Measurements from ENCODE around the gene PTPRG.

Gene PTPRG

DNA sequence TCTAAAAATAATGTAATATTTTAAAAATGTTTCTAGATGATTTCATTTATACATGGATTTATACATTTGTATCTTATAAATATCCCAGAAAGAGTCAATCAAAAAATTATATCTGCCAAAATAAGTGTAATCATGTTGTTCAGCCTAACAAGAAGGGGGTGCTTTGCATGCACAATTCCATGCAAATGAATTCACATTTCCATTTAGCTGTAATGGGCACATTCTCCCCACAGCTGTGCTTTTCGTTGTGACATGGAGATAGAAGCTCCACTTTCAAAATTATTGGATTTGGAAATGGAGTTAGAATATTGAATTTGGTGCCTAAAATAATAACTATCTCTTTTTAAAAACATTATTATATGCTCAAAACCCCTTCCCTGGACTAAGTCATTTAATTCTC lies 270.6 kb downstream of the PTPRG start:
- H3K27me3 Mint-ChIP-seq, result no peaks in the 10 kb centered on the region
- H3K27ac Mint-ChIP-seq, result no peak overlapping the region
- H3K4me1 Mint-ChIP-seq, result no peaks in the 10 kb centered on the region

DNA sequence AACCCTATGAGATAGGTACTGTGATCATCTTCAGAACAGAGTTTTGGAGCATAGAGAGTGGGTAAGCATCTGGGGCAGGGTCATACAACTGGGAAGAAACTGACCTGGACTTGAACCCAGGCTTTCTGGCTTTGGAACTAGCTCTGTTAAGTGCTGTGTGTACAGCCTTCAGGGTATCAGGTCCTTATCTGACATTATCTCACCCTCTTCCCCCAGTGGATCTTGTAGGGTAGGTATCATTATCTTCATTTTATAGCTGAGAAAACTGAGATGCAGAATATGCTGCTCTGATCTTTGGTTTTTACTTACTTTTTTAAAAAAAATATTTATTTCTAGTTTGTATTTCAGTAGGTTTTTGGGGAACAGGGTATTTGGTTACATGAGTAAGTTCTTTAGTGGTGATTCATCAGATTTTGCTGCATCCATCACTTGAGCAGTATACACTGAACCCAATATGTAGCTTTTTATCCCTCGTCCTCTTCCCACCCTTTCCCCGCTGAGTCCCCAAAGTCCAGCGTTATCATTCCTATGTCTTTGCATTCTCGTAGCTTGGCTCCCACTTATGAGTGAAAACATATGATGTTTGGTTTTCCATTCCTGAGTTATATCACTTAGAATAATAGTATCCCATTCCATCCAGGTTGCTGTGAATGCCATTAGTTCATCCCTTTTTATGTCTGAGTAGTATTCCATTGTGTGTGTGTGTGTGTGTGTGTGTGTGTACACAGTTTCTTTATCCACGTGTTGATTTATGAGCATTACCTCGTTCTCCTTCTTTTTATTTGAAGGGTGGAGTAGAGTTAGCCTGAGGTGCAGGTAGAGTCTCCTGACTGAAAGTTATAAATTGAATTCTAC lies 271.2 kb downstream of the PTPRG start:
- Mint-ChIP-seq H3K36me3 (peaks cover 6% of the 10 kb centered on the region), H3K9me3 (peaks cover 2% of the 10 kb centered on the region), H3K4me3 (no peak overlapping the region), H3K4me1 (no peaks in the 10 kb centered on the region), H3K27ac (no peak overlapping the region), H3K27me3 (no peaks in the 10 kb centered on the region)
- no peak for ATAC-seq

More for the DNA sequence above, 270.6 kb downstream of the PTPRG start:
- H3K36me3 Mint-ChIP-seq, result peaks cover 6% of the 10 kb centered on the region
- H3K4me3 Mint-ChIP-seq, result no peak overlapping the region
- ATAC-seq, result no peak
- H3K9me3 Mint-ChIP-seq, result peaks cover 2% of the 10 kb centered on the region

DNA sequence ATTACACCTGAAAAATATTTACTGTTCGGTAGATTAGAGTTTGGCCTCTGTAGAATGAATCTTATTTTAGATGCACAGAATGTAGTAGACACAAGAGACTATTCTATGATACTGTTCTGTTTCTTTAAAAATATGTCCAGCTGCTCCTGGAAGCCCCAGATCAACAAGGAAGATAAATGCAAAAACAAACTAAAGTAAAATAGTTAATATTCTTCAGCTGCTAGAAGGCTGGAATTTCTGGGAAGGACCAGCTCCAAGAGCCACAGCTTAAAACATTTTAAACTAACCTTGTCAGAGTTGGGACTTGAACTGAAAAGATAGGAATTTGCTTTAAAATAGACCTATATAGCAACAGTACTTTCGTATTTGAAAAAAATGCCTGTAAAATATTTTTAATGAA lies 277.9 kb downstream of the PTPRG start:
- H3K27ac Mint-ChIP-seq, result no peak overlapping the region
- H3K9me3 Mint-ChIP-seq, result no peaks in the 10 kb centered on the region
- no peaks in the 10 kb centered on the region for H3K36me3 Mint-ChIP-seq
- no peaks in the 10 kb centered on the region for H3K4me1 Mint-ChIP-seq
- ATAC-seq, result no peak
- no peak overlapping the region for H3K4me3 Mint-ChIP-seq
- H3K27me3 Mint-ChIP-seq, result no peaks in the 10 kb centered on the region

DNA sequence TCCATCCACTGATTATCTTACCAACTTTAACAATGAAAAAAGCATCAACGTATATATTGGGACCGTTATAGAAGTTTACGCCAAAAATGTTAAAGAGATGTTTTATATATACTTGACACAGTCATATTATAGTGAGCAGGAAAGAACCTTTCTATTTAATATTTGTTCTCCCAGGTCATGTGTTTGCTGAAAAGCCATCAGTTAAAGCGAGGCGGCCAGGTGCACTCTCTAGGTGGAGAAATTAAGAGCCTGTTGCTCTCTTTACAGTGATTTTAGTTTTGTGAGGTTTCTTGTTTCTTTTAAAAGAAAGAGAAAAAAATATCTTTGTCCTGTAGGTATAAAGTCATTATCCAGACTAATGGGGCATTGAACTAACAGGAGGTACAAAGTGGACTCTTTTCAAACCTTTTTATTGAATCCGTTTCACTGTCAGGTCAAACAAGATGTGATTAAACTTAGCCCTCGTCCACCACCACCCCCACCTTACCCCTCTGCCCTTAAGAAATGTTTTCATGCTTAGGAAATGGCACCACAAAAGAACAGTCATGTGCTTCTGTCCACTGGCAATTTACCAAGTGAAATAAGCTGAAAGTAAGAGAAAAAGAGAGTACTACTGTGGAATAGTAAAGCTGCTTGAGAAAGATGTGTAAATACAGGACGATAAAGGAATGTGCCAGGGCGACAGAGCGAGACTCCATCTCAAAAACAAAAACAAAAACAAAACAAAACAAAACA lies 279.9 kb downstream of the PTPRG start:
- ATAC-seq, result no peak
- H3K9me3 Mint-ChIP-seq, result no peaks in the 10 kb centered on the region
- no peaks in the 10 kb centered on the region for H3K4me1 Mint-ChIP-seq

DNA sequence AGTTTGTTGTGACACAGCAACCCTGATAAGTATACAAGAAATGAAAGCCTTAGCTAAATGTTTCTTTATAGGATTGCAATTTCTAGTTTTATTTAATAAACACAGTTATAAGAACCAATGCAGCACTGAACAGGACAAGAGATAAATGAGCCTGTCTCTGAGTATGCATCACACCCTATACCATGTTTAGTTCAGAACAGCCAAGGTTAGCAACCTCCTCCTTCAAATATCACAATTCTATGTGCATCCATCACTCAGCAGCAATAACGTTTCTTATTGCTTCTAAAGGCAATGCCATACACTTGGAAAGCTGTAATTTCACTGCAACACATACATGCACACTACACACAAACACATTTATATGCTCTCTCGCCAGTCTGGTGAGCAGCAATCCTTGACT lies 280.6 kb downstream of the PTPRG start:
- Mint-ChIP-seq H3K27ac (no peak overlapping the region), H3K9me3 (no peaks in the 10 kb centered on the region), H3K27me3 (no peaks in the 10 kb centered on the region), H3K4me3 (no peak overlapping the region), H3K36me3 (no peaks in the 10 kb centered on the region), H3K4me1 (no peaks in the 10 kb centered on the region)
- no peak for ATAC-seq

More for the DNA sequence above, 279.9 kb downstream of the PTPRG start:
- Mint-ChIP-seq H3K27ac (no peak overlapping the region), H3K27me3 (no peaks in the 10 kb centered on the region), H3K36me3 (no peaks in the 10 kb centered on the region), H3K4me3 (no peak overlapping the region)

DNA sequence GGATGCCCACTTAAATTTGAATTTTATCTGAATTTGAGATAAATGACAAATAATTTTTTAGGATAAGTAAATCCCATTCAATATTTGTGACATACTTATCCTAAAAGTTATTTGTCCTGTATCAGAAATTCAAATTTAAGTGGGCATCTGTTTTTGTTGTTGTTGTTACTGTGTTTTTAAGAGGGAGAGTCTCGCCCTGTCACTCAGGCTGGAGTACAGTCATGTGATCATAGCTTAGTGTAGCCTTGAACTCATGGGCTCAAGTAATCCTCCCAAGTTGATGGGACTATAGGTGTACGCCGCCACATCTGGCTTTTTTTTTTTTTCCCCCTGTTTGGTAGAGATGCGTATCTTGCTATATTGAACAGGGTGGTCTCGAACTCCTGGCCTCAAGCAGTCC lies 283.0 kb downstream of the PTPRG start:
- H3K9me3 Mint-ChIP-seq, result no peaks in the 10 kb centered on the region
- no peaks in the 10 kb centered on the region for H3K27me3 Mint-ChIP-seq
- H3K4me3 Mint-ChIP-seq, result no peak overlapping the region
- no peak overlapping the region for H3K27ac Mint-ChIP-seq
- H3K4me1 Mint-ChIP-seq, result no peaks in the 10 kb centered on the region
- H3K36me3 Mint-ChIP-seq, result no peaks in the 10 kb centered on the region
- ATAC-seq, result no peak

DNA sequence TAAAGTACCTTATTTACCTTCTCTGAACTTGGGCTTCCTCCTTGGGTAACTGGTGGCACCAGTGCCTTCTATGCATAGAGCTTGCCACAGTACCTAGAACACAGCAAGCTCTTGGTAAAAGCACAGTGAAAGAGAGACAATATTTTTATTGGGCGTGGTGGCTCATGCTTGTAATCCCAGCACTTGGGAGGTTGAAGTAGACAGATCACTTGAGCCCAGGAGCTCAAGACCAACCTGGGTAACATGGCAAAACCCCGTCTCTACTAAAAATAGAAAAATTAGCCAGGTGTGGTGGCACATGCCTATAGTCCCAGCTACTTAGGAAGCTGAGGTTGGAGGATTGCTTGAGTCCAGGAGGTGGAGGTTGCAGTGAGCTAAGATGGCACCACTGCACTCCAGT lies 285.1 kb downstream of the PTPRG start:
- H3K9me3 Mint-ChIP-seq, result no peaks in the 10 kb centered on the region
- no peaks in the 10 kb centered on the region for H3K36me3 Mint-ChIP-seq
- H3K27me3 Mint-ChIP-seq, result no peaks in the 10 kb centered on the region
- no peaks in the 10 kb centered on the region for H3K4me1 Mint-ChIP-seq
- no peak overlapping the region for H3K4me3 Mint-ChIP-seq
- no peak for ATAC-seq
- H3K27ac Mint-ChIP-seq, result no peak overlapping the region

DNA sequence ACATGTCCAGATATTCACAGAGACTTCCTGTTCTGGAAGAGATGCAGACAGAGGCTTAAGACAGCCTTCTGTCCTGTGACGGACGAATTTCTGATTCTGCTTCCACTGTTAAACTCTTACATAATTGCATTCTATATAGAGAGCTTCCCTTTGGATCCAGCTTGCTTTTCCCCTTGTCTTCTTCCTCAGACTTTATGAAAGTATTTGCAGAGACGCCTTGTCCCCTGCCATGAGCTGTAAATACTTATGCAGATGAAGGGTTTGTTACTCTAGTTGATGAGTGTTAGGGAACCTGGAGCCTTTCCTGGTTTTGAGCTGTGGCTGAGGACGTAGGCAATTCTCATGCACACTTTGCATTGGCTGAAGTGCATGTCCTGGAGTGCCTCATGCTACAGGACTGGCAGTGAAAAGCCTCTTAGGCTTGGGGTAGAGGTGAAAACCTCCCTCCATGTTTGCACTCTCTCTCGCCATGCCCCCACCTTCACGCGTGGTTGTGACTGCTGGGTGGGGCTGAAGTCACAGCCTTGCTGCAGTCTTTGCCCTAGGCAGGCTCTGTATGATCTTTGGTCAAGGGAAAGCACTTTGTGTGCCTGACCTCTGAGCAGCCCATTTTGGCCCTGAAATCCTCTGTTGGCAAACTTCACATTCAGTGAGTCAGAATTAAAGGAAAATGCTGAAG lies 286.6 kb downstream of the PTPRG start:
- ATAC-seq, result no peak
- H3K4me3 Mint-ChIP-seq, result no peak overlapping the region

DNA sequence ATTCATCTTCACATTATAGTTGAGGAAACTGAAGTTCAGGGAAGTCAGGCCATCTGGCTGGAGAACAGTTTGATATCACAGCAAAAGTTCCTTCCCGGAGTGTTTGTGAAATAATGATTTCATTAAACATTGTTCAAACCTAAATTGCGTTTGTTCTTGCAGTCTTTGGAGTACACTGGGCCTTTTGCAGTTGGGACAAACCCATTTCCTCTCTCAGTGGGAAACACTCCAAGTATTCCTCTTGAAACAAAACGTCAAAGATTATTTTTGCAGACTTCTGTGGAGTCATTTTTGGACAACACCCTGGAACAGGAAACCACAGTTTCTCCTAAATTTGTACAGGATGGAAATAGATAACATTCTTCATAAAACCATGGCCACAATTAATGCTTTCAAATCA lies 287.5 kb downstream of the PTPRG start:
- H3K27ac Mint-ChIP-seq, result no peak overlapping the region
- no peaks in the 10 kb centered on the region for H3K4me1 Mint-ChIP-seq
- no peaks in the 10 kb centered on the region for H3K36me3 Mint-ChIP-seq
- no peaks in the 10 kb centered on the region for H3K27me3 Mint-ChIP-seq
- H3K9me3 Mint-ChIP-seq, result no peaks in the 10 kb centered on the region
- no peak for ATAC-seq
- H3K4me3 Mint-ChIP-seq, result no peak overlapping the region

More for the DNA sequence above, 286.6 kb downstream of the PTPRG start:
- H3K27ac Mint-ChIP-seq, result no peak overlapping the region
- no peaks in the 10 kb centered on the region for H3K9me3 Mint-ChIP-seq
- no peaks in the 10 kb centered on the region for H3K27me3 Mint-ChIP-seq
- no peaks in the 10 kb centered on the region for H3K4me1 Mint-ChIP-seq
- H3K36me3 Mint-ChIP-seq, result no peaks in the 10 kb centered on the region

DNA sequence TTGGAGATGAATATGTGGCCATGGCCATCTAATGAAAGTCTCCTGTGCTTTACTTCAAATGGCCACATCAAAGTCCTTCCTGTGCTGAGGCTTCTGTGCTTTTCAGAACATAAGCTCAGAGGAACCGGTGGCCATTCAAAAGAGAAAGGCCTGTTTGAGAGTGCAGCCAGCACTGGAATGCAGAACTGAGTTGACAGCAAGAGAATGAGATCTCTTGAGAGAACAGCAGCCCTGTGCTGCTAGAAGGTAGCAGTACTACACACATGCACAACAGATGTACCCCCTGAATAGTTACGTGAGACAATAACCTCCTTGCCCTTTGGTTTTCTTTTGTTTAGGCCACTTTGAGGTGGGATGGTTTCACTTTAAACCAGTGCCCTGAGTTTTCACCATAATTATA lies 292.5 kb downstream of the PTPRG start:
- no peak overlapping the region for H3K27ac Mint-ChIP-seq
- no peak for ATAC-seq
- H3K4me3 Mint-ChIP-seq, result no peak overlapping the region
- H3K9me3 Mint-ChIP-seq, result no peaks in the 10 kb centered on the region
- no peaks in the 10 kb centered on the region for H3K36me3 Mint-ChIP-seq
- no peaks in the 10 kb centered on the region for H3K27me3 Mint-ChIP-seq
- H3K4me1 Mint-ChIP-seq, result no peaks in the 10 kb centered on the region

DNA sequence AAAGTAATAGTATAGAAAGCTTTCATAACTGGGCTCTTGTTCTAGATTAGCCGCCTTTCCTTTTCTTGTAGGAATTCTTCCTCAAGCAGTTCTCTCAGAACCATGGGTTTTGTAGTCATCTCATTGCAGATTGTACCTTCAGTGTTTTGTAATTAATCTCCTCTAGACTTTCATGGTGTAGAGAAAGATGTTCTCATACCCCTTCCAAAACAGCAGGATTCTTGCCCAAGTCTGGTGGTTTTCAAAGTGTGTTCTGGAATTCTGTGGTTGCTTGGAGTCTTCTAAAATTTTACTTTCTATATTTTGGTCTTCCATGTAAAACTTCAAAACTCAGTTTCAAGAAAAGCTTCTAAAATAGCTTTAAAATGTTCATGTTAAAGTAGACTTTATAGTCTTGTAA lies 293.8 kb downstream of the PTPRG start:
- H3K4me3 Mint-ChIP-seq, result no peak overlapping the region
- H3K9me3 Mint-ChIP-seq, result peaks cover 2% of the 10 kb centered on the region
- no peaks in the 10 kb centered on the region for H3K4me1 Mint-ChIP-seq
- no peak overlapping the region for H3K27ac Mint-ChIP-seq
- ATAC-seq, result no peak
- H3K27me3 Mint-ChIP-seq, result no peaks in the 10 kb centered on the region
- H3K36me3 Mint-ChIP-seq, result no peaks in the 10 kb centered on the region

DNA sequence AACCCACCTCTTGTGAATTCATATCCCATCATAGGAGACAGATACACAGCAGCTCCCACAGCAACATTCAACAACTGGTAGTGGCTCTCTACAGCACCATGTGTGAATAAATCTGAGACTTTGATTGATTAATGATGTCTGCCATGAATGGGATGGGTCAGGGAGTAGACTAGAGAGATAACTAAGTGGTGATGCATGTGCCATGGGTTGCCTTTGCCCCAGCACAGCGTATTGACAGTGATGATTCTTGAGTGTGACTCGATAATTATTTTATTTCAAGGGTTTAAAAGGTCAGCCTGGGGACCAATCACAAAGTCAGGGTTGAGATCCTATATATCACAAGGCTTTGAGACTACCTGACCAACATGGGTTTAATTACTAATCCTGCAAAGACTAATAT lies 295.9 kb downstream of the PTPRG start:
- Mint-ChIP-seq H3K9me3 (peaks cover 2% of the 10 kb centered on the region), H3K36me3 (no peaks in the 10 kb centered on the region), H3K4me1 (no peaks in the 10 kb centered on the region), H3K4me3 (no peak overlapping the region), H3K27ac (no peak overlapping the region), H3K27me3 (no peaks in the 10 kb centered on the region)
- ATAC-seq, result no peak

DNA sequence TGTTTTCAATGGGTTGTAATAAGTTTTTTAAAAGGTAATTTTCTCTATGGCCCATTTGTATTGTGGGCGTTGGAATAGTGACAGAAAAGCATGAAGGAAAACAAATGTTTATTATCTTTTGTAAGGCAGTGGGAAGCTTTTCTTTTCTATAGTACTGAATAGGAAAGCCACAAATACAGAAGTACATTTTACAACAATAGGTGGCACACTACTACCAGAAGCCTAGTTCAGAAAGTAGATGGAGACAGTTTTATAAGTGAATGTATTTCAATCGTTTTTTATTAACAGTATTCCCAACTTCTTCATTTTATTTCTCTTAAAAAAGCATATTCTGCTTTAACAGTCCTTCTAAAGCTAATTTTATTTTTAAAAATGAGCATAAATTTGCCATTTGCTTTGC lies 296.7 kb downstream of the PTPRG start:
- Mint-ChIP-seq H3K4me1 (no peaks in the 10 kb centered on the region), H3K27ac (no peak overlapping the region), H3K27me3 (no peaks in the 10 kb centered on the region), H3K9me3 (peaks cover 2% of the 10 kb centered on the region), H3K36me3 (no peaks in the 10 kb centered on the region), H3K4me3 (no peak overlapping the region)
- no peak for ATAC-seq

DNA sequence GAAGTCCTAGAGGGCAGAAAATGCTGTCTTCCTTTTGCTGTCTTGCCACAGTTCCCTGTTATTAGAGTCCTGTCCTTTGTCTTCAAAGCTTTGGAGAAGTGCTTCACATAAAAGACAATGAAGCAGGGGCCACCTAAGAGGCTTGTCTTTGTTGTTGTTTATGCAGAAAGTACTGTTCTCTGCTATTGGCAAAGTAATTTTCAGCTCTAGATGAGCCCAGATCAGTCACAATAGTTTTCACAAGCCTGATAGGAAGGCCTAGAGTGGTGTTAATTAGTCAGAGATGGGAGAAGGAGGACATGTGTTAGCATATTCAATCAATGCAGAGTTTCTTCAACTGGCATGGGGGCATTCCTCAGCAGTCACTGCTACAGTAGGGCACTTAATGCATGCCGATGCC lies 300.0 kb downstream of the PTPRG start:
- H3K4me3 Mint-ChIP-seq, result no peak overlapping the region
- H3K4me1 Mint-ChIP-seq, result no peaks in the 10 kb centered on the region
- peaks cover 2% of the 10 kb centered on the region for H3K9me3 Mint-ChIP-seq
- no peaks in the 10 kb centered on the region for H3K27me3 Mint-ChIP-seq
- no peak for ATAC-seq
- no peak overlapping the region for H3K27ac Mint-ChIP-seq
- no peaks in the 10 kb centered on the region for H3K36me3 Mint-ChIP-seq

DNA sequence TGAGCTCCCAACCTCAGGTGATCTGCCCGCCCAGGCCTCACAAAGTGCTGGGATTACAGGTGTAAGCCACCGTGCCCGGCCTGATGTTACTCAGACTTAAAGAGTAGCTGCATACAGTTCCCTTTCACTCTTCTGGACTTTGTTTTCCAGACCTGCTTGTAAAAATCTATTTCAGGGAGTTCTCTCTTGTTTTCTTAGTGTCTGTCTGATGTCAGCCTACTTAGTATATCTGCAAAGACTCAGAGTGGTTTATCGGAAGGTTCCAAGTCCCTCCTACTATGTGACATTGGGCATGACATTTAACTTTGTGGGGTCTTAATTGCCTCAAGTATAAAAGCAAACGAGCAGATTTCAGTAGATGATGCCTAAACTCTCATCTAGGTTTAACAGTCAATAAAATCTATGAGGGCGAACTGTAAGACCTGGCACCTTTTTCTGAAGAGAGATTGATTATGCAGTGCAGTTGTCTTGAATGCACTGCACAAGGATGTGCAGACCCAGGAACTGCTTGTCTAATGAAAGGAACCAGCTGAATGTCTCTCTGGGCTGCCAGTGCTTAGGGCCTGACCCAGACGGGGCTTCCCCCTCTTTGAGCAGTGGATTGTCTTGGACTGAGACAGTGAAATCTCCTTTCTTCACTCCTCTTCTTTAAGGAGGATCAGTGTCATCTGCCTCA lies 301.4 kb downstream of the PTPRG start:
- Mint-ChIP-seq H3K4me3 (no peak overlapping the region), H3K9me3 (peaks cover 2% of the 10 kb centered on the region), H3K27me3 (no peaks in the 10 kb centered on the region), H3K4me1 (no peaks in the 10 kb centered on the region), H3K27ac (no peak overlapping the region), H3K36me3 (no peaks in the 10 kb centered on the region)
- no peak for ATAC-seq
